Left ventricle myocardium superior (tissue), 1 donor: Measurements from ENCODE around the gene USP35. TPM values are rescaled to one million over a fixed set of nuclear protein-coding genes. Genes with fewer than 3 reads are reported as not detected.
A peak's percentile ranks its signal among the peaks of the same experiment; 100 is the strongest.

Experiments
- ATAC-seq: fragments of 200-7000 bp; cut with Tn5 transposase; one replicate; pipeline ENCODE4 v1.9.1; 2020; ENCODE audit warnings: mild to moderate bottlenecking, moderate library complexity
- DNase-seq: peaks from one replicate; pipeline ENCODE4 v3.0.0-alpha.2; 2020
- intact Hi-C: fragments of 100-400 bp; cut with micrococcal nuclease; formaldehyde crosslinking; loops from one replicate; pipeline ENCODE4 v1.11.0; 2022
- long read RNA-seq: library from polyadenylated mRNA; unstranded; transcript quantifications from one replicate; pipeline ENCODE4 v2.0.0, GENCODE V29; 2021
- total RNA-seq: library from RNA; stranded (reverse); fragmentation: NEBNext Ultra II Directional; extraction: Animal tissue kit (Norgen Biotek cat#: 25700); gene quantifications from one replicate; pipeline ENCODE4 v1.2.1, GENCODE V29; 2021
- donor health status: DM: no; HTN: yes; CAD: no; lungs with severe emphysema.

USP35 gene
- 4.7 TPM for total RNA-seq
- long read RNA-seq, full-length matches to known transcripts, result 2 of 5 reads
- long read RNA-seq, partial matches to known transcripts, result 1 of 5 reads
- long read RNA-seq, other reads (novel, unspliced or antisense), result 2 of 5 reads

DNA sequence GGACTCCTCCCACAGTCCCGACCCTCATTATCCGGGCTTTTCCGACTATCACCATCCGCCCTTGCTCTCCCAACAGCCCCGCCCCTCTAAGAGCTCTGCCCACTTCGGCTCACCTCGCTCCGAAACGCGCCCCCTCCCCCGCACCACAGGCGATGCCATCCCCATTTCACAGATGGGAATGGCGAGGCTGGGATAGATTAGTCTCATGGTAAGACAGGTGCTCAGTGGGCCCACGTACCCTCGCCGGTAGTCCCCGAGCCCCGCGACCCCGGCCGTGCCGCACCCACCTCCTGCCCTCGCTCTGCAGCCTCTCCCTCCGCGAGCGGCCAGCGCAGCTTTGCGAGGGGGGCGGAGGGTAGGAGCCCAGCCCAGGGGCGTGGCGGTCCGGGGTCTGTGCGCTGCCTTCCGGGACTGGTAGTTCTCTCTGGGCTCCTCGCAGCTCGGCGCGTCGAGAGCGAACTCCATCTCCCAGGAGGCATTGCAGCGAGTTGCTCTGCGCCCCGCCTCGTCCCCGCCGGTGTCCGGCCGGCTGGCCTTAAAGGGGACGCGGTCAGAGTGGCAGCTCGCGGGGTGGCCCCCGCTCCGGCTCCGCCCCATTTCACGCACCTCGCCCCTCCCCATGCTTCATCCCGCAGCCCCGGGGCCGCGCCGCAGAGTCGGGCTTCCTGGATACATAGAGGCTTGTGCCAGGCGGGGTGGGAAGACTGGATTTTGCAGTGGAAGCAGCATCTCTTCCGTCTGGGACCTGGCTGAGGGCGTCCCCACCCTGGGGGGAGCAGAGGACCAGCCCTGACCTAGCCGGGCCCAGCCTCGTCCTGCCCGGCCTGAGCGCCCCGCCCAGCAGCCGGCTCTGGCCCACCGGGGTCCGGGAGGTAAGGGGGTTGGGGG lies at the start of gene USP35, which contains the start of gene KCTD21:
USP35 (plus strand) TSS at position 634 of the 888 bp plus-strand sequence. CDS start 7,327 bp downstream, outside the sequence.
KCTD21 (minus strand) TSS at position 341 of the 888 bp plus-strand sequence. CDS start 14,072 bp downstream, outside the sequence.
- peak; percentile 99 for DNase-seq
- ATAC-seq, result peak; percentile 97
- intact Hi-C loops, result no loop called here

- intact Hi-C loops, result no loop called here
- ATAC-seq, result peak; percentile 99
- peak; percentile 98 for DNase-seq
Measured at GRCh38 chr11:78139422-78140391, 49.0 kb upstream of the USP35 start, which contains the start of gene ALG8. Gene ALG8 (minus strand): TSS chr11:78139626. CDS start chr11:78139588, 38 bp downstream.

- ATAC-seq (no peak), DNase-seq (no peak)
- intact Hi-C loops, result no loop called here
Measured at GRCh38 chr11:78140392-78141077, 48.2 kb upstream of the USP35 start.

DNA sequence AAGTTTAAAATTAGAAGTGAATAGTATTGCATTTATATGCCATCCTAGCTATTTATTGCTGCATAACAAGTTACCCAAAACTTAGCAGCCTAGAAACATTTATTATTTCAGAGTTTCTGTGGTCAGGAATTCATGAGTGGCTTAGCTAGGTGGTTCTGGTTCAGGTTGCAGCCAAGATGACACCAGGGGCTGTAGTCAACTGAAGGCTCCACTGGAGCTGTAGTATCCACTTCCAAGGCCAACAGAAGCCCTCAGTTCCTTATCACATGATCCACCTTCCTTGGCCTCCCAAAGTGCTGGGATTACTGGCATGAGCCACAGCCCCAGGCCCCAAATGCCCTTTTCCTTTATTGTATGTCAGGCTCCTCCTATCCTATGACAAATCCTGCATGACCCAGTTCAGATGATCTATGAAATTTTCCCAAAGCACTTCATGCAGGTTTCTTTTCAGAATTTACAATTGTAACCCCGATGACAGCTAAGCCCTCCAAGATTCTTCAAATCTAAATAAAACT lies 43.2 kb upstream of the USP35 start:
- ATAC-seq, result no peak
- intact Hi-C loops, result no loop called here
- DNase-seq, result no peak

- ATAC-seq, result no peak
- intact Hi-C loops, result no loop called here
- DNase-seq, result no peak
Measured at GRCh38 chr11:78147807-78148206, 40.9 kb upstream of the USP35 start.

GRCh38 chr11:78149646-78150045 lies 39.1 kb upstream of the USP35 start:
- ATAC-seq, result peak; percentile 81
- intact Hi-C loops, result no loop called here
- DNase-seq, result no peak

DNA sequence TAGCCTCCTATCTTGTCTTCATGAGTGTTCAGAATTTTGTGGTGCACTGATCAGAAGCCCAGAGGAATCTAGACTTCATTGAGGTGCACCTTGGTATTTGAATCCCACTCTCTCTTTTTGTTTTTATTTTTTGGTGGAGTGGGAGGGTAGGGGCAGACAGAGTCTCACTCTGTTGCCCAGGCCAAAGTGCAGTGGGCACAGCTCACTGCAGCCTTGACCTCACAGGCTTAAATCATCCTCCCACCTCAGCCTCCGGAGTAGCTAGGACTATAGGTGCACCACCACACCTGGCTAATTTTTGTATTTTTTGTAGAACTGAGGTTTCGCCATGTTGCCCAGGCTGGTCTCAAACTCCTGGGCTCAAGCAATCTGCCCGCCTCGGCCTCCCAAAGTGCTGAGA lies 38.4 kb upstream of the USP35 start:
- intact Hi-C loops, result no loop called here

GRCh38 chr11:78150754-78151153 lies 38.0 kb upstream of the USP35 start:
- intact Hi-C loops, result no loop called here
- no peak for ATAC-seq
- DNase-seq, result no peak

More for the DNA sequence above, 38.4 kb upstream of the USP35 start:
- ATAC-seq (no peak), DNase-seq (no peak)

DNA sequence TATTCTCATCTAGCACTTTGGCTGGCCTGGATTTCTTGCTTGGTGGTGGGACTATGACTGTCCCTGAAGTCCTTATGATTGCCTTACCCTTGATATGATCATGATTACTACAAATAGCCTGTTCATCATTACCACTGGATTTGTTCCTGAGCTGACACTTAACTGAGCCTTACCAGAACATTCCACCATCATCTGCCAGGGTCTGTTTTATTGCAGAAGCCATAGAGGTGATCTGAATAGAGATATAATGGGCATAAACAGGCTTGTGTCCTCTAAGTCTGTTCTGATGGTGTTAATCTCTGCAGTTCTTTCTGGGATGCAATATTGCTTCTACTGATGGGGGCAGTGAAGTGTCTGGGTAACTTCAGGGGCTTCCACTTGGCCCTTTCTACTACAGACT lies 36.9 kb upstream of the USP35 start:
- DNase-seq (no peak), ATAC-seq (no peak)
- intact Hi-C loops, result no loop called here

- DNase-seq (no peak), ATAC-seq (no peak)
- intact Hi-C loops, result no loop called here
Measured at GRCh38 chr11:78156127-78156844, 32.4 kb upstream of the USP35 start.

DNA sequence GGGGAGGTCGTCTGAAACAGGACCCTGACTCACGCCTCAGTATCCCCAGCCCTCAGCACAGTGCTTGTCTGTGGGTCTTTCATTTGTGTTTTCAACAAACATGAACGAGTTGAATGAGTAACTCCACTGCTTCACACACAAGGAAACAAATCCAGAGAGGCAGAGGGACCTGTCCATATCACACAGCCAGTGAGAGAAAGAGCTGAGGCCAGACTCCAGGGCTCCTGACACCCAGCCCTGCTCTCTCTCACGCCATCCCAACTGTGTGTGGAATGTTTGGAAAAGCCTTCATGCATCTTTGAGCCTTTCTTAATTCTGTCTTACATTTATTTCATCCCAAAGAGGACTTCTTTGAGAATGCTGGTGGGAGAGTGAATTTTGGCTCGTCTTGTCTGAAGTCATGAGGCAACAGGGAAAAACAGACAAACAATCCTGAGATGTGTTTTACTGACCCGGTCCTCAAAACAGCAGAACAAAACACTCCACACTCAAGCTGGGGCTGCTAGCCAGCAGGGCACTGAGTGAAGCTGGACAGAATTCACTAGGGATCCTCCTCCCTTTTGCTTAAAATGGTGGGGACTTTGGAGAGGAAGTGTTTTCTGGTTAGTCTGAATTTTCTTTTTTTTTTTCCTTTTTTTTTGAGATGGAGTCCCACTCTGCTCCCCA lies 29.6 kb upstream of the USP35 start:
- ATAC-seq (no peak), DNase-seq (no peak)
- intact Hi-C loops, result no loop called here

GRCh38 chr11:78160557-78160956 lies 28.2 kb upstream of the USP35 start:
- ATAC-seq (no peak), DNase-seq (no peak)
- intact Hi-C loops, result no loop called here

DNA sequence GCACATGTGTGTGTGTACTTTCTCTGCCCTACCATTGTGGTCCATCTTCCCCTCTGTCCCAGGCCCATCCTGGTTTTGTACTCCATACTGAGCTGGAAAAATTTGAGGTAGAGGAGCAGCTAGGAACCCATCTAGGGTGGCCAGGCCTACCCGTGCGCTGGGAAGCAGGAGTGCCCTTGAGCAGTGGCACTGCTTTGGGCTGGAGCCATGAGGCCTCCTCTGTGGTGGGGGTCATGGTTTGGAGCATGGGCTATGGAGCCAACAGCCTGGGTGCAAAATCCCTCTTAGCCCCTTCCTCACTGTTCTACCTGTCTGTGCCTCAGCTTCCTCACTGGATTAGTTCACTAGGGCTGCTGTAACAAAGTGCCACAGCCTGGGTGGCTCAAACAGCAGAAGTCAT lies 27.4 kb upstream of the USP35 start:
- DNase-seq (no peak), ATAC-seq (no peak)
- intact Hi-C loops, result no loop called here

GRCh38 chr11:78161962-78162371 lies 26.8 kb upstream of the USP35 start:
- ATAC-seq (peak; percentile 55), DNase-seq (peak; percentile 67)
- intact Hi-C loops, result no loop called here

DNA sequence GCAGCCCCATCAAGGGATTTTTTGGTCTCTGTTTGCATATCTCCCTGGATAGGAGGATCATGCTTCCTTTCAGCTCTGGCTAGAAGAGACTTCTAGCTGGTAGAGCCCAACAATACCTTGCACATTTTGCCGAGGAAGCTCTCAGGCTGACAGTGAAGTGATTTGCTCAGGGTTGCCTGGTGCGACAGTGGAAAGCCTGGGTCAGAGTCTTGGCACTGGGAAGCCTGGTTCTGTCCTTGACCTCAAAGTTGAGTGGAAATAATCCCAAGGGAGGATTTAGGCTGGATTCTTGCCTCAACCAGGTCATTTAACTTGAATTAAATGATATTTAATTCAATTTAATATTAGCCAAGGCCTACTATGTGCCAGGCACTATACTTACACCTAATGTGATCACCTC lies 24.9 kb upstream of the USP35 start:
- peak; percentile 25 for ATAC-seq
- no peak for DNase-seq
- intact Hi-C loops, result no loop called here

- intact Hi-C loops, result no loop called here
- ATAC-seq (no peak), DNase-seq (no peak)
Measured at GRCh38 chr11:78164471-78164870, 24.2 kb upstream of the USP35 start.

DNA sequence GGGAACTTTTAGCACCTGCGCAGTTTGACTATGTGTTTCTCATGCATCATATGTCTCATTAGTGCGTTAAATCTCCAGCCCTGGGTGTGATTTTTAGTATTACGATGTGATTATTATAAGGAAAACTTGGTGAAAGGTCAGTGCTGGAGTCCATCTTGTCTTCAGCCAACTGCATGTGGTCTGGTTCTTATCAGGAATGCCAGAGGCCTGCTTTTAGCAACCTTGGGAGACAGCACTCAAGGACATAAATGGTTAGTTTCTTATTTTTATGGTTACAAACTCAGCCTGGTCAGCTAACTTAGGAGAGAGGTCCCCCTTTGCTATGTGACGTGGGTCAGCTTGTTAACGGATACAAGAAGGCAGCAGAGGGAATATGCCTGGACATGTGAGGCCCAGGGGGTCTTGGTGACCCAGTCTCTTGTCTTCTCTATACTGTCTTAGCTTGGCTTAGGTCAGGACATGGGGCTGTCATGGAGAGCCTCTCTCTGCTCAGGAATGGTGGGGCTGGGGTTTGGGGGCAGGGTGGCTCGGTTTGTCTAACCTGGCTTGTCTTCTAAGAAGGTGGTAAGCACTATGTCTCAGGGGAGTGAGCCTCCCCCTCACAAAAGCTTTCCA lies 21.8 kb upstream of the USP35 start:
- intact Hi-C loops, result no loop called here
- ATAC-seq, result no peak
- no peak for DNase-seq
